ENCODE data around the gene KRTAP21-3. TPM values are rescaled to one million over a fixed set of nuclear protein-coding genes. Genes with fewer than 3 reads are reported as not detected.
"Not testable (repeated sequence)": the region's sequence is repeated elsewhere in the genome, so short reads cannot be mapped to it uniquely, and the experiment has no call there.

The KRTAP21-3 gene, protein sequence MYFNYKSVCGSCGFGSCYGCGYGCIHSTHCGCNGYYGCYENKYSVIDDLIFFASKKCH
- not detected for total RNA-seq

DNA sequence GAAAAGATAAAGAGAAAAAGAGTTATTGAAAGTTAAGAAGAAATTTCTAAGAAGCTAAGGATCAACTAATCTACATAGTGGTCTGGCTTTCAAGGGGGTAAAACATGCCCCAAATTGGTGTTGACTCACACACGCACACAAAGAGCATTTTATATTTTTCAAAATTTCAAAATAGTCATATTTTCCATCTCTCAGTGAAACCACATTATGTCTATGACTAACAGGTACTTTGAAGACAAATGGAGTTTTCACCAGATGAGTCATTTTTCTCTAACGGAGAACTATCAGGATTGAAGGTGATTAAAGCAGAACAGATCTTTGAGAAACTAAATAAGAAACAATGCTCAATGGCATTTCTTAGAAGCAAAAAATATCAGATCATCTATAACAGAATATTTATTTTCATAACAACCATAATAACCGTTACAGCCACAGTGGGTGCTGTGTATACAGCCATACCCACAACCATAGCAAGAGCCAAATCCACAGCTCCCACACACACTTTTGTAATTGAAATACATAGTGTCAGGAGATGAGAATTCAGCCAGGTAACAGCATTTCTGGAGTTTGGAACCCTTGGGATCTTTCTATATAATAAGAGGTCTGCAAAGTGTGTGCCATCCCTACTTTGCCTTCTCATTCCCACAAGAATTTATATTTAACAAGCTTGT is at the start of gene KRTAP21-3:
Gene KRTAP21-3 (minus strand): TSS at position 539 of the 671 bp plus-strand sequence. CDS start 18 bp downstream, at position 521.
- Histone ChIP-seq H3K27me3 (no peaks in the 10 kb centered on the region), H3K4me3 (no peak within 1 kb of the TSS), H3K27ac (no peak within 1 kb of the TSS), H3K36me3 (no peaks in the 10 kb centered on the region), H3K9me3 (no peaks in the 10 kb centered on the region), H3K4me1 (no peaks in the 10 kb centered on the region)
- TF ChIP-seq CTCF (IDR thresholded peaks at IDR 0.05): no peak
- no peak for DNase-seq (ENCODE audit: low spot score)

- TF ChIP-seq CTCF (IDR thresholded peaks at IDR 0.05): no peak
- Histone ChIP-seq H3K9me3 (no peaks in the 10 kb centered on the region), H3K27ac (no peak overlapping the region), H3K4me3 (no peak overlapping the region), H3K4me1 (no peaks in the 10 kb centered on the region), H3K36me3 (no peaks in the 10 kb centered on the region), H3K27me3 (no peaks in the 10 kb centered on the region)
- DNase-seq (ENCODE audit: low spot score): no peak
Measured at GRCh38 chr21:30760776-30761175, 42.2 kb upstream of the KRTAP21-3 start.

- Histone ChIP-seq H3K9me3 (no peaks in the 10 kb centered on the region), H3K36me3 (no peaks in the 10 kb centered on the region), H3K4me1 (no peaks in the 10 kb centered on the region), H3K27me3 (no peaks in the 10 kb centered on the region), H3K4me3 (no peak overlapping the region), H3K27ac (no peak overlapping the region)
- no peak for DNase-seq (ENCODE audit: low spot score)
- no peak for TF ChIP-seq CTCF (IDR thresholded peaks at IDR 0.05)
Measured at GRCh38 chr21:30758306-30758705, 39.7 kb upstream of the KRTAP21-3 start.

DNA sequence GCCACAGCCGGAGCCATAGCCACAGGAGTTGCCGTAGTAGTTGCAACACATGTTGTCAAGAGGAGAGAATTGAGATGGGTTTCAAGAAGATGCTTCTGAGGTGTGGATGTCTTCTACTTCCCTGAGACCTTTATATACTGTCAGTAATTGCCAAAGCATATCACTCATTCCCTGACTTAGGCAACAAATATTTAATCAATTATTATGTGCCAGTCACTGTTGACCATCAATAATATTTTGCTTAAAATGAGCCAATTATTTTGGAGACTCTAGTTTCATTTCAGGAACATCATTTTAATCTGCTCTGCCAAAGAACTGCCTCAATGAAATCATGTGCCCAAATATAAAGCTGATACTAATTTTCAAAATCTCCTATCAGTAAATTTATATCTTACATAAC is 36.8 kb upstream of the KRTAP21-3 start, which contains the start of gene KRTAP21-1:
Gene KRTAP21-1 (minus strand): TSS at position 101 of the 400 bp plus-strand sequence. CDS start 50 bp downstream, at position 51.
- DNase-seq (ENCODE audit: low spot score); H3K36me3 ChIP-seq; H3K4me3 ChIP-seq; H3K27me3 ChIP-seq; H3K27ac ChIP-seq; H3K4me1 ChIP-seq; H3K9me3 ChIP-seq: not testable (repeated sequence)

GRCh38 chr21:30747159-30747558 is 28.6 kb upstream of the KRTAP21-3 start, which contains the start of gene KRTAP21-2:
Gene KRTAP21-2, minus strand, starts transcription at chr21:30747259. Its CDS starts 57 bp downstream, at chr21:30747202.
- TF ChIP-seq CTCF (IDR thresholded peaks at IDR 0.05): no peak
- Histone ChIP-seq H3K27me3 (no peaks in the 10 kb centered on the region), H3K4me1 (no peaks in the 10 kb centered on the region), H3K4me3 (no peak within 1 kb of the TSS), H3K36me3 (no peaks in the 10 kb centered on the region), H3K9me3 (no peaks in the 10 kb centered on the region), H3K27ac (no peak within 1 kb of the TSS)
- no peak for DNase-seq (ENCODE audit: low spot score)

- H3K27ac ChIP-seq: no peak overlapping the region
- TF ChIP-seq CTCF (IDR thresholded peaks at IDR 0.05): no peak
- H3K27me3 ChIP-seq: no peaks in the 10 kb centered on the region
- no peak overlapping the region for H3K4me3 ChIP-seq
- no peak for DNase-seq (ENCODE audit: low spot score)
- no peaks in the 10 kb centered on the region for H3K4me1 ChIP-seq
- H3K9me3 ChIP-seq: no peaks in the 10 kb centered on the region
- no peaks in the 10 kb centered on the region for H3K36me3 ChIP-seq
Measured at GRCh38 chr21:30740462-30740861, 21.9 kb upstream of the KRTAP21-3 start.

All from right atrium auricular region (tissue), 2 donors.